ENCODE measurements around the gene PCDHA2.
"Not testable (repeated sequence)": the region's sequence is repeated elsewhere in the genome, so short reads cannot be mapped to it uniquely, and the experiment has no call there.

Gene PCDHA2

DNA sequence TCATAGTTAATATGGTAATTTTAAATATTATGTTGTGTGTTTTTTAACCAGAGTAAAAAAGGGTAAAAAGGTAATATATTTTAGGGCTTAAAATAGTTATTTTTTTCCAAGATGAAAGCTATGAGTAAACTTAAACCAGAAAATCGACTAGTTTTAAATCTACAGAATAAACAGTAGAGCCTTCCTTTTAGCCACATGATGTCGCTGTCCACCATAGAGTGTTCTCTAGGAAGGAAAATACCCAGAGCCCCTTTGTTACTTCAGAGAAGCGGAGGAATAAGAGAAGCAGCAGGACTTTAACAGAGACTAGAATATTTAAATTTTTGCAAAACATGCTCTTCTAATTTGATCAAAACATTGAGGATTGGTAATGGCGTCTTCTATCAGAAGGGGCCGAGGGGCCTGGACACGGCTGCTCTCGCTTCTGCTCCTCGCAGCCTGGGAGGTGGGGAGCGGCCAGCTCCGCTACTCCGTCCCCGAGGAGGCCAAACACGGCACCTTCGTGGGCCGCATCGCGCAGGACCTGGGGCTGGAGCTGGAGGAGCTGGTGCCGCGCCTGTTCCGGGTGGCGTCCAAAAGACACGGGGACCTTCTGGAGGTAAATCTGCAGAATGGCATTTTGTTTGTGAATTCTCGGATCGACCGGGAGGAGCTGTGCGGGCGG is at the start of gene PCDHA2:
Gene PCDHA2 (plus strand): TSS at position 258 of the 664 bp plus-strand sequence.
- H3K4me3 ChIP-seq, result peak within 1 kb of the TSS; percentile 50
- TF ChIP-seq, protein P1, sequence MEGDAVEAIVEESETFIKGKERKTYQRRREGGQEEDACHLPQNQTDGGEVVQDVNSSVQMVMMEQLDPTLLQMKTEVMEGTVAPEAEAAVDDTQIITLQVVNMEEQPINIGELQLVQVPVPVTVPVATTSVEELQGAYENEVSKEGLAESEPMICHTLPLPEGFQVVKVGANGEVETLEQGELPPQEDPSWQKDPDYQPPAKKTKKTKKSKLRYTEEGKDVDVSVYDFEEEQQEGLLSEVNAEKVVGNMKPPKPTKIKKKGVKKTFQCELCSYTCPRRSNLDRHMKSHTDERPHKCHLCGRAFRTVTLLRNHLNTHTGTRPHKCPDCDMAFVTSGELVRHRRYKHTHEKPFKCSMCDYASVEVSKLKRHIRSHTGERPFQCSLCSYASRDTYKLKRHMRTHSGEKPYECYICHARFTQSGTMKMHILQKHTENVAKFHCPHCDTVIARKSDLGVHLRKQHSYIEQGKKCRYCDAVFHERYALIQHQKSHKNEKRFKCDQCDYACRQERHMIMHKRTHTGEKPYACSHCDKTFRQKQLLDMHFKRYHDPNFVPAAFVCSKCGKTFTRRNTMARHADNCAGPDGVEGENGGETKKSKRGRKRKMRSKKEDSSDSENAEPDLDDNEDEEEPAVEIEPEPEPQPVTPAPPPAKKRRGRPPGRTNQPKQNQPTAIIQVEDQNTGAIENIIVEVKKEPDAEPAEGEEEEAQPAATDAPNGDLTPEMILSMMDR (IDR thresholded peaks at IDR 0.05), result no peak
- no peak for DNase-seq (ENCODE audit: low spot score)
- H3K27ac ChIP-seq, result no peak within 1 kb of the TSS

DNA sequence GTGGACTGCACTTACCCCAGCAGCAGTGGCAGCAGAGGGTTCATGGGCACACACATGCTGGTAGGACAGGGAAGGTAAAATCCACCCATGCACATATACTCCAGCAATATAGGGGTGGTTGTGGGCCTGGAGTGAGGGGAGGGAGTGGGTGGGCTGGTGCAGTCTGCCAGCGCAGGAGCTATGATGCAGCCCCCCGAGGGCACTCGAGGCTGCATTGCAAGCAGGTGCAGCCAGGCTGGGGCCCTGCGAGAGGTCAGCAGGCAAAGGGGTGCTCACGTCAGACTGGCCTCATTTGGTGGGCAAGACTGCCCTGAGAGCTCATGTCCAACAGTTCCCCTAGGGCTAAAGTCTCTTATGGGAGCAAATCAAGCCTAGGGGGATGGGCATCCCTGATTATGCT is 41.1 kb upstream of the PCDHA2 start:
- no peak overlapping the region for H3K27ac ChIP-seq
- DNase-seq (ENCODE audit: low spot score), result no peak
- H3K4me3 ChIP-seq, result no peak overlapping the region
- TF ChIP-seq, protein P1 (IDR thresholded peaks at IDR 0.05), result no peak

DNA sequence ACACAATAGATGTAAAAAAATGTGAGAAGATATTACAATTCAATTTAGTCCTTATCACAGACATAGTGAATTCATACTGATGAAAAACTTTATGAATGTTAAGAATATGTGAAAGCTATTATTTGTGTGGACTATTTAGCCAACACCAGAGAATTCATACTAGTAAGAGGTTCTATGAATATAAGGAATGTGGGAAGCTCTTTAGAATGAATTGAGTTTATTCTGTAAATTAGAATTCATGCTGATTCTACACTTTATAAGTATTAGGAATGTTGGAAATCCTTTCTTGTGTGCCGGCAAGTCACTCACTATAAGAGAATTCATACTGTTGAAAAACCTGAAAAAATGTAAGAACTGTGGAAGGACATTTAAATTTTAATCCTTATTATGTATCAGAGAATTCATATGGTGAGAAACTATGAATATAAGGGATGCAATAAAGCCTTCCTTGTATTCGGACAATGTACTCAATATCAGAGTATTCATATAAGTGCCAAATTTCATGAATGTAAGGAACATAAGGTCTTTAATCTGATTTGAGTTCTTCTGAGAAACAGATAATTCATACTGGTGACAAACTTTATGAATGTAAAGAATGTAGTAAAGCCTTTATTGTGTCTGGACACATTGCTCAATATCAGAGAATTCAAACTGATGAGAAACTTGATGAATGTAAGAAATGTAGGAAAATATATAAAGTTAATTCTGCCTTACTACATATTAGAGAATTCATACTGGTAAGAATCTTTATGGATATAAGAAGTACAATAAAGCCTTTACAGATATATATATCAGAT is 30.3 kb upstream of the PCDHA2 start:
- H3K4me3 ChIP-seq, result no peak overlapping the region
- H3K27ac ChIP-seq, result no peak overlapping the region
- DNase-seq (ENCODE audit: low spot score), result no peak
- TF ChIP-seq, protein P1 (IDR thresholded peaks at IDR 0.05), result no peak

DNA sequence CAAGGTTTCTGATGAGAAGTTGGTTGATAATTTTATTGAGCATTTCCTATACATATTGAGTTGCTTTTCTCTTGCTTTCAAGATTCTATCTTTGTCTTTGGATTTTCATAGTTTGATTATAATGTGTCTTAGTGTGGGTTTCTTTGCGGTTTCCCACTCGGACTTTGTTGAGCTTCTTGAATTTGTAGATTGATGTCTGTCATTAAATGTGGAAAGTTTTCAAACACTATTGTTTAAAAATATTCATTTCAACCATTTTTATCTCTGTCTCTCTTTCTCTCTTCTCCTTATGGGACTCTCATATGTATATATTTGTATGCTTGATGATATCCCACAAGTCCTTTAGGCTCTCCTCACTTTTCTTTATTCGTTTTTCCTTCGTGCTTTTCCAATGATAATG is 27.2 kb upstream of the PCDHA2 start:
- no peak for DNase-seq (ENCODE audit: low spot score)
- TF ChIP-seq, protein P1 (IDR thresholded peaks at IDR 0.05), result no peak
- no peak overlapping the region for H3K4me3 ChIP-seq
- no peak overlapping the region for H3K27ac ChIP-seq

DNA sequence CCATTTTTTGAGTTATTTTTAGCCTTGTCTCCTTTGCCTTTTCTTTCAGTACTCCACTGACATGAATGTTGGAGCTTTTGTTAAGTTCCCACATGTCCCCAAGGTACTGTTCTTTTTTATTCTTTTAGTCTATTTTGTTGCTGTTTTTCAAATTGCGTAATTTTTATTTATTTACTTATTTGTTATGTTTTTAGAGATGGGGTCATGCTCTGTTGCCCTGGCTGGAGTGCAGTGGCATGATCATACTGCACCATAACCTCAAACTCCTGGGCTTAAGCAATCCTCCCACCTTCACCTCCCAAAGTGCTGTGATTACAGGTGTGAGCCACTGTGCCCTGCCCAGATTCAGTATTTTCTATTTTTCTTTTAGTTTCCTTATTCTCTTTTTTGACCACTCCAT is 14.1 kb upstream of the PCDHA2 start:
- Histone ChIP-seq H3K4me3 (no peak overlapping the region), H3K27ac (no peak overlapping the region)
- DNase-seq (ENCODE audit: low spot score), result no peak
- TF ChIP-seq, protein P1 (IDR thresholded peaks at IDR 0.05), result no peak

DNA sequence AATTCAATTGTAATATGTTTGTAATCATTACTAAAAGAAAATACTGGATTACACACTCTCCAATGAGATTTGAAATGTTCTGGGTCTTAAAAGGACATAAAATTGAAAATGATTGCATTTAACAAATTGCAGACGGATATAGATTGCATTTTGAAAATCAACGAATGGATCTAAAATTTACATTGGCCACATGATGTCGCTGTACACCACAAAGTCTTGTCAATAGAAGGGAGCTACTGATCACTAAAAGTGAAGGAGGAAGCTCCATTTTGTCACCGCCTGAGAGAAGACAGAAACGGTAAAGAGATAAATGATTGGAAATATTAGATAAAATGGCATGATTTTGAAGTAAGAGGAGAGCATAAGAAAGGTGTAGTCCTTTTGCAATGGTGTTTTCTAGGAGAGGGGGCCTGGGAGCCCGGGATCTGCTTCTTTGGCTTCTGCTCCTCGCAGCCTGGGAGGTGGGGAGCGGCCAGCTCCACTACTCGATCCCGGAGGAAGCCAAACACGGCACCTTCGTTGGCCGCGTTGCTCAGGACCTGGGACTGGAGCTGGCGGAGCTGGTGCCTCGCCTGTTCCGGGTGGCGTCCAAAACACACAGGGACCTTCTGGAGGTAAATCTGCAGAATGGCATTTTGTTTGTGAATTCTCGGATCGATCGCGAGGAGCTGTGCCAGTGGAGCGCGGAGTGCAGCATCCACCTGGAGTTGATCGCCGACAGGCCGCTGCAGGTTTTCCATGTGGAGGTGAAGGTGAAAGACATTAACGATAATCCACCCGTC is 8.6 kb upstream of the PCDHA2 start, which contains the start of gene PCDHA1:
Gene PCDHA1 (plus strand): TSS at position 236 of the 782 bp plus-strand sequence.
- no peak for DNase-seq (ENCODE audit: low spot score)
- H3K4me3 ChIP-seq, result peak within 1 kb of the TSS; percentile 5
- TF ChIP-seq, protein P1 (IDR thresholded peaks at IDR 0.05), result no peak
- H3K27ac ChIP-seq, result no peak within 1 kb of the TSS

DNA sequence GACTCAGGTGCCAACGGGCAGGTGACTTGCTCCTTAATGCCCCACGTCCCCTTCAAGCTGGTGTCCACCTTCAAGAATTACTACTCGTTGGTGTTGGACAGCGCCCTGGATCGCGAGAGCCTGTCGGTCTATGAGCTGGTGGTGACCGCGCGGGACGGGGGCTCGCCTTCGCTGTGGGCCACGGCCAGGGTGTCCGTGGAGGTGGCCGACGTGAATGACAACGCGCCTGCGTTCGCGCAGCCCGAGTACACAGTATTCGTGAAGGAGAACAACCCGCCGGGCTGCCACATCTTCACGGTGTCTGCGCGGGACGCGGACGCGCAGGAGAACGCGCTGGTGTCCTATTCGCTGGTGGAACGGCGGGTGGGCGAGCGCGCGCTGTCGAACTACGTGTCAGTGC is 7.2 kb upstream of the PCDHA2 start:
- H3K27ac ChIP-seq; DNase-seq (ENCODE audit: low spot score): not testable (repeated sequence)
- H3K4me3 ChIP-seq, result peak overlapping the region; percentile 5

DNA sequence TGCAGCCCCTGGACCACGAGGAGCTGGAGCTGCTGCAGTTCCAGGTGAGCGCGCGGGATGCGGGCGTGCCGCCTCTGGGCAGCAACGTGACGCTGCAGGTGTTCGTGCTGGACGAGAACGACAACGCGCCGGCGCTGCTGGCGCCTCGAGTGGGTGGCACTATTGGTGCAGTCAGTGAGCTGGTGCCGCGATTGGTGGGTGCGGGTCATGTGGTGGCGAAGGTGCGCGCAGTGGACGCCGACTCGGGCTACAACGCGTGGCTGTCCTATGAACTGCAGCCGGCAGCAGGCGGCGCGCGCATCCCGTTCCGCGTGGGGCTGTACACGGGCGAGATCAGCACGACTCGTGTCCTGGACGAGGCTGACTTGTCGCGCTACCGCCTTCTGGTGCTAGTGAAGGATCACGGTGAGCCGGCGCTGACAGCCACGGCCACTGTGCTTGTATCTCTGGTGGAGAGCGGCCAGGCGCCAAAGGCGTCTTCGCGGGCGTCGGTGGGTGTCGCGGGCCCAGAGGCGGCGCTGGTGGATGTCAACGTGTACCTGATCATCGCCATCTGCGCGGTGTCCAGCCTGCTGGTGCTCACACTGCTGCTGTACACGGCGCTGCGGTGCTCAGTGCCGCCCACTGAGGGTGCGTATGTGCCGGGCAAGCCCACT is 6.7 kb upstream of the PCDHA2 start:
- DNase-seq (ENCODE audit: low spot score); H3K27ac ChIP-seq: not testable (repeated sequence)
- peak overlapping the region; percentile 5 for H3K4me3 ChIP-seq

Measured in coronary artery (tissue), 2 donors.